Measurements from ENCODE around the gene RAB8A. TPM values are rescaled to one million over a fixed set of nuclear protein-coding genes. Genes with fewer than 3 reads are reported as not detected.

Gene RAB8A
- total RNA-seq, 1 experiment from 2014 or later, result 103 TPM

DNA sequence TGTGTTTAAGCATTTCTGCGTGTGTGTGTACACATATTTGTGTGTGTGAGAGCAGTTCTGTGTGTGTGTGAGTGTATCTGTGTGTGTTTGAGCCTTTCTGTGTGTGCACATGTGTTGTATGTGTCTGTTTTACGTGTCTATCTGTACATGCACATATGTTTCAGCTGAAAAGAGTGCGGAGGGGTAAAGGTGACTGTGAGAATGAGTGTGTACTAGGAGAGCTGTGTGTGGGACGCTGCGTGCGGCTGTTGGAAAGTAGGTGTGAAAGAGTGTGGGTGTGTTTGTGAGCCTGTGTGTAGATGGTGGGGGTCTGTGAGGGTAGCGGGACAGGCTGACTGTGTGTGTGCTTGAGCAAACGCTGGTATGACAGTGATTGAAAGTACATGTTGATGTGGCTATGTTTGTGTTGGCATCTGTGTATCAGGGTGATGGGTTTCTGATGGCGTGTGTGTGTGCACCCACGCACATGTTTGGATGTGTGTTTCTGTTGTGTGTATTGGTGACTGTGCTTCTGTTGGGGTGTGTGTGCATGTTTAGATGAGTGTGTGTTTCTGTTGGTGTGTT, 42.9 kb upstream of the RAB8A start:
- peaks cover 14 to 18% of the 10 kb centered on the region in 2 experiments for H3K4me1 Mint-ChIP-seq

More for the DNA sequence above, 42.9 kb upstream of the RAB8A start:
- DNase-seq, result no peak
- Histone ChIP-seq H3K9me3 (ENCODE audit: control insufficient read depth, low read depth, low read length) (no peaks in the 10 kb centered on the region), H3K18ac (ENCODE audit: insufficient read length, low read depth, low read length) (no peak overlapping the region), H2BK12ac (ENCODE audit: insufficient read length, low read depth, low read length) (no peak overlapping the region), H3K23ac (ENCODE audit: insufficient read length, low read depth, low read length) (no peak overlapping the region), H2AK5ac (ENCODE audit: insufficient read length, low read length) (no peak overlapping the region), H3K23me2 (ENCODE audit: insufficient read length, low read depth, low read length, poor library complexity, severe bottlenecking) (no peaks in the 10 kb centered on the region), H2BK15ac (ENCODE audit: low read depth, low read length) (no peak overlapping the region), H2BK20ac (ENCODE audit: low read depth, low read length, poor library complexity, severe bottlenecking) (no peak overlapping the region), H3K4ac (ENCODE audit: low read depth, low read length) (no peak overlapping the region), H3K27me3 (ENCODE audit: insufficient read depth, low read length) (no peaks in the 10 kb centered on the region), H3K9ac (ENCODE audit: extremely low read depth, insufficient read length, low read length) (no peak overlapping the region), H3K4me2 (ENCODE audit: insufficient read depth, insufficient read length, low read length) (no peak overlapping the region), H3K4me1 (ENCODE audit: insufficient read depth, low read length) (peaks cover 4% of the 10 kb centered on the region; the same call in 1 of the 2 replicates), H3K79me2 (ENCODE audit: insufficient read depth, low read length) (no peaks in the 10 kb centered on the region), H3K14ac (ENCODE audit: insufficient read depth, low read length) (no peak overlapping the region), H3K79me1 (ENCODE audit: insufficient read depth, low read depth, low read length, poor library complexity, severe bottlenecking) (no peaks in the 10 kb centered on the region), H4K8ac (replicated peaks; ENCODE audit: insufficient read length, low read depth, low read length) (no peak overlapping the region), H3T11ph (ENCODE audit: low read length) (no peak overlapping the region), H4K20me1 (ENCODE audit: control insufficient read depth, insufficient read depth, insufficient read length) (no peaks in the 10 kb centered on the region), H2BK120ac (ENCODE audit: low read depth, low read length, poor library complexity, severe bottlenecking) (no peak overlapping the region), H2BK5ac (ENCODE audit: insufficient read length, low read length) (no peak overlapping the region), H4K91ac (ENCODE audit: insufficient read length, low read depth, low read length) (no peak overlapping the region), H3K27ac (ENCODE audit: insufficient read length, low read depth, low read length) (no peak overlapping the region), H3K56ac (ENCODE audit: insufficient read length, low read depth, low read length) (no peak overlapping the region), H2AFZ (ENCODE audit: low read length) (no peak overlapping the region), H4K5ac (ENCODE audit: insufficient read length, low read depth, low read length) (no peak overlapping the region)
- 100% methylated on average over 1 of the region's 10 CpGs for WGBS (ENCODE audit: extremely low coverage, insufficient read length, low lambda C conversion rate)
- no peaks in the 10 kb centered on the region for H3K9me3 Mint-ChIP-seq
- TF ChIP-seq, protein P1, sequence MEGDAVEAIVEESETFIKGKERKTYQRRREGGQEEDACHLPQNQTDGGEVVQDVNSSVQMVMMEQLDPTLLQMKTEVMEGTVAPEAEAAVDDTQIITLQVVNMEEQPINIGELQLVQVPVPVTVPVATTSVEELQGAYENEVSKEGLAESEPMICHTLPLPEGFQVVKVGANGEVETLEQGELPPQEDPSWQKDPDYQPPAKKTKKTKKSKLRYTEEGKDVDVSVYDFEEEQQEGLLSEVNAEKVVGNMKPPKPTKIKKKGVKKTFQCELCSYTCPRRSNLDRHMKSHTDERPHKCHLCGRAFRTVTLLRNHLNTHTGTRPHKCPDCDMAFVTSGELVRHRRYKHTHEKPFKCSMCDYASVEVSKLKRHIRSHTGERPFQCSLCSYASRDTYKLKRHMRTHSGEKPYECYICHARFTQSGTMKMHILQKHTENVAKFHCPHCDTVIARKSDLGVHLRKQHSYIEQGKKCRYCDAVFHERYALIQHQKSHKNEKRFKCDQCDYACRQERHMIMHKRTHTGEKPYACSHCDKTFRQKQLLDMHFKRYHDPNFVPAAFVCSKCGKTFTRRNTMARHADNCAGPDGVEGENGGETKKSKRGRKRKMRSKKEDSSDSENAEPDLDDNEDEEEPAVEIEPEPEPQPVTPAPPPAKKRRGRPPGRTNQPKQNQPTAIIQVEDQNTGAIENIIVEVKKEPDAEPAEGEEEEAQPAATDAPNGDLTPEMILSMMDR (conservative IDR thresholded peaks at IDR 0.05), result no peak
- H3K36me3 Mint-ChIP-seq (ENCODE audit: insufficient read depth in 1 of 3, low read depth in 3 of 3), result no peaks in the 10 kb centered on the region
- no peak overlapping the region for H3K27ac Mint-ChIP-seq
- H3K4me3 Mint-ChIP-seq, result no peak overlapping the region
- H3K27me3 Mint-ChIP-seq (ENCODE audit: low read depth), result no peaks in the 10 kb centered on the region

Data from H9 (cell line).